HepG2 (cell line): Measurements from ENCODE around the gene USP7. TPM values are rescaled to one million over a fixed set of nuclear protein-coding genes. Genes with fewer than 3 reads are reported as not detected.

ENCODE experiments used
- ELF4 ChIP-seq: sonication (generic); formaldehyde crosslinking; IDR thresholded peaks from 2 replicates; pipeline ENCODE4 v1.5.0; 2020; ENCODE audit warnings: missing genetic modification reagents, mild to moderate bottlenecking, moderate library complexity, borderline replicate concordance
- IRF2 ChIP-seq: IDR thresholded peaks from 2 replicates; pipeline ENCODE4 v1.6.1; 2018; ENCODE audit warnings: missing genetic modification reagents, missing compliant biosample characterization
- NFKBIZ ChIP-seq: IDR thresholded peaks from 2 replicates; pipeline ENCODE4 v1.6.1; 2018; ENCODE audit warnings: missing genetic modification reagents, missing compliant biosample characterization
- PBX3 ChIP-seq: sonication (generic); formaldehyde crosslinking; IDR thresholded peaks from 2 replicates; pipeline ENCODE4 v1.8.1; 2023; ENCODE audit warnings: missing genetic modification reagents, inconsistent platforms, borderline replicate concordance
- PCBP2 ChIP-seq: fragments of 200-400 bp; formaldehyde crosslinking; optimal IDR thresholded peaks from 2 replicates; pipeline ENCODE3; 2018; ENCODE audit warnings: low read length, low read depth; ENCODE audit not compliant: poor library complexity, severe bottlenecking
- ZBTB37 ChIP-seq: sonication (generic); formaldehyde crosslinking; IDR thresholded peaks from 2 replicates; pipeline ENCODE4 v1.4.0; 2020; ENCODE audit warnings: mild to moderate bottlenecking, missing genetic modification reagents
- ZBTB40 ChIP-seq, 2 experiments: fragments of 450-650 bp in 1 of 2; sonication (generic) in 1 of 2; formaldehyde crosslinking in 1 of 2; IDR thresholded peaks; 2 replicates each; pipeline versions ENCODE4 v1.6.1 to v1.8.0; 2016 to 2022; ENCODE audit warnings: antibody characterized with exemption in 1 of 2, mild to moderate bottlenecking in 1 of 2, missing genetic modification reagents in 1 of 2
- ZNF136 ChIP-seq: sonication (generic); formaldehyde crosslinking; IDR thresholded peaks from 2 replicates; pipeline ENCODE4 v1.8.1; 2022; ENCODE audit warnings: low read depth, mild to moderate bottlenecking, moderate library complexity, missing genetic modification reagents
- ZNF138 ChIP-seq: sonication (generic); formaldehyde crosslinking; IDR thresholded peaks from 2 replicates; pipeline ENCODE4 v1.5.0; 2020; ENCODE audit warnings: mild to moderate bottlenecking, low read depth, missing genetic modification reagents
- ZNF580 ChIP-seq: IDR thresholded peaks from 2 replicates; pipeline ENCODE4 v1.6.1; 2016; ENCODE audit warnings: low read depth, borderline replicate concordance
- ZNF660 ChIP-seq: sonication (generic); formaldehyde crosslinking; IDR thresholded peaks from 2 replicates; pipeline ENCODE4 v1.5.1; 2020; ENCODE audit warnings: mild to moderate bottlenecking, low read depth, missing genetic modification reagents, borderline replicate concordance
- ZSCAN5A ChIP-seq: sonication (generic); formaldehyde crosslinking; IDR thresholded peaks from 2 replicates; pipeline ENCODE4 v1.8.0; 2022; ENCODE audit warnings: mild to moderate bottlenecking, missing genetic modification reagents, borderline replicate concordance
- polyA plus RNA-seq, 8 experiments: library from polyadenylated mRNA; depleted of rRNA in 3 of 8; stranded (reverse) in 7 of 8; unstranded in 1 of 8; fragments of >200 nt; fragmentation: Illumina TruSeq in 4 of 8; extraction: Trizol in 4 of 8; gene quantifications; 2 replicates each; pipeline versions ENCODE4 v1.2.1 to v1.2.3, GENCODE V29; 2011 to 2016; ENCODE audit warnings: low read depth in 4 of 8, missing spikeins in 1 of 8, mixed read lengths in 1 of 8; ENCODE audit not compliant: insufficient read depth in 1 of 8
- total RNA-seq, 5 experiments: library from RNA; depleted of rRNA; stranded (reverse); fragments of >200 nt; fragmentation: Illumina TruSeq; extraction: Trizol; gene quantifications; 2 replicates each; pipeline ENCODE4 v1.2.3, GENCODE V29; 2016; ENCODE audit warnings: low read depth in 1 of 5

Gene USP7
- total and polyA plus RNA-seq, 2 of the 13 experiments (the other 11 are each of a cell fraction or from before 2014, with no cell fraction given): 52.5 to 173 TPM

GRCh38 chr16:8869212-8869987, 94.3 kb downstream of the USP7 start (continued):
- no peak for TF ChIP-seq ZBTB40 (IDR thresholded peaks at IDR 0.05)
- TF ChIP-seq ZBTB40 (CRISPR knock-in tag; IDR thresholded peaks at IDR 0.05): peak; percentile 24; the same call in 1 of the 2 replicates
- TF ChIP-seq PCBP2: no peak
- TF ChIP-seq NFKBIZ (CRISPR knock-in tag): peak; percentile 81; the same call in 1 of the 2 replicates
- no peak for TF ChIP-seq ZNF580 (CRISPR knock-in tag)
- TF ChIP-seq IRF2: 0 out of 2 replicates have a peak, but pooled peaks have one; percentile 41
- peak; percentile 77; the same call in 1 of the 2 replicates for TF ChIP-seq ZNF136 (CRISPR knock-in tag)
- peak; percentile 14; the same call in 1 of the 2 replicates for TF ChIP-seq ZNF138 (CRISPR knock-in tag)
- peak; percentile 14; the same call in 1 of the 2 replicates for TF ChIP-seq PBX3 (CRISPR knock-in tag)
- no peak for TF ChIP-seq ZNF660
- TF ChIP-seq ZBTB37 (CRISPR knock-in tag): 0 out of 2 replicates have a peak, but pooled peaks have one; percentile 59
- TF ChIP-seq ZSCAN5A (CRISPR knock-in tag): no peak
- TF ChIP-seq ELF4 (CRISPR knock-in tag): no peak; the same call in 1 of the 2 replicates
